ENCODE results near the gene BAZ1A. TPM values are rescaled to one million over a fixed set of nuclear protein-coding genes. Genes with fewer than 3 reads are reported as not detected.
"Not testable (repeated sequence)": the region's sequence is repeated elsewhere in the genome, so short reads cannot be mapped to it uniquely, and the experiment has no call there.

Gene BAZ1A
- polyA plus RNA-seq, 12 donors: 14.1 to 70.6 (median 21.8) TPM; not detected in 1

GRCh38 chr14:34785223-34786006, 89.7 kb downstream of the BAZ1A start:
- DNase-seq: no peak

- no peak for DNase-seq
Observed at GRCh38 chr14:34782031-34782430, 93.1 kb downstream of the BAZ1A start.

- no peak for DNase-seq
Observed at GRCh38 chr14:34781242-34781641, 93.9 kb downstream of the BAZ1A start.

GRCh38 chr14:34780646-34781045, 94.5 kb downstream of the BAZ1A start:
- DNase-seq: no peak

GRCh38 chr14:34778744-34779143, 96.4 kb downstream of the BAZ1A start:
- no peak for DNase-seq

GRCh38 chr14:34776611-34777010, 98.5 kb downstream of the BAZ1A start:
- no peak for DNase-seq

GRCh38 chr14:34775922-34776321, 99.2 kb downstream of the BAZ1A start:
- no peak for DNase-seq

GRCh38 chr14:34775342-34775741, 99.8 kb downstream of the BAZ1A start:
- no peak for DNase-seq

- no peak for DNase-seq
Observed at GRCh38 chr14:34770901-34771300, 104.3 kb downstream of the BAZ1A start.

- peak; percentile 25 for DNase-seq
Observed at GRCh38 chr14:34766606-34767005, 108.6 kb downstream of the BAZ1A start.

- no peak for DNase-seq
Observed at GRCh38 chr14:34766060-34766459, 109.1 kb downstream of the BAZ1A start.

- no peak for DNase-seq
Observed at GRCh38 chr14:34755215-34755614, 119.9 kb downstream of the BAZ1A start.

GRCh38 chr14:34754687-34755086, 120.5 kb downstream of the BAZ1A start:
- DNase-seq: no peak

GRCh38 chr14:34750670-34751069, 124.5 kb downstream of the BAZ1A start:
- DNase-seq: no peak

GRCh38 chr14:34750233-34750632, 124.9 kb downstream of the BAZ1A start:
- no peak for DNase-seq

GRCh38 chr14:34749408-34749807, 125.8 kb downstream of the BAZ1A start:
- no peak for DNase-seq

GRCh38 chr14:34742270-34743115, 132.7 kb downstream of the BAZ1A start:
- no peak for DNase-seq

GRCh38 chr14:34741840-34742239, 133.3 kb downstream of the BAZ1A start:
- no peak for DNase-seq

- DNase-seq: not testable (repeated sequence)
Observed at GRCh38 chr14:34740139-34740538, 135.0 kb downstream of the BAZ1A start.

GRCh38 chr14:34737079-34737478, 138.1 kb downstream of the BAZ1A start:
- not testable (repeated sequence) for DNase-seq

GRCh38 chr14:34733245-34733644, 141.9 kb downstream of the BAZ1A start:
- DNase-seq: no peak

- DNase-seq: no peak
Observed at GRCh38 chr14:34732802-34733201, 142.4 kb downstream of the BAZ1A start.

GRCh38 chr14:34723867-34724266, 151.3 kb downstream of the BAZ1A start:
- no peak for DNase-seq
